HG02588 (cell line): ENCODE data around the gene ALDH1L1.
"Not testable (repeated sequence)": the region's sequence is repeated elsewhere in the genome, so short reads cannot be mapped to it uniquely, and the experiment has no call there.

Source experiments
- ATAC-seq: cut with Tn5 transposase; IDR thresholded peaks from one replicate; pipeline ENCODE4 v1.9.1; 2021; ENCODE audit warnings: mild to moderate bottlenecking, moderate library complexity; ENCODE audit not compliant: unreplicated experiment

ALDH1L1 gene

GRCh38 chr3:126085841-126086240 lies 94.5 kb downstream of the ALDH1L1 start:
- ATAC-seq = no peak

- ATAC-seq = no peak
Measured at GRCh38 chr3:126085276-126085675, 95.1 kb downstream of the ALDH1L1 start.

- ATAC-seq = no peak
Measured at GRCh38 chr3:126084768-126085180, 95.6 kb downstream of the ALDH1L1 start.

GRCh38 chr3:126083913-126084767 lies 96.2 kb downstream of the ALDH1L1 start, which contains the start of gene SLC41A3:
TSS of gene SLC41A3 (minus strand) at chr3:126084124. CDS start at chr3:126068219, 15,905 bp downstream.
- ATAC-seq = peak; percentile 97

GRCh38 chr3:126083511-126083912 lies 96.9 kb downstream of the ALDH1L1 start:
- peak; percentile 43 for ATAC-seq

- no peak for ATAC-seq
Measured at GRCh38 chr3:126083138-126083445, 97.3 kb downstream of the ALDH1L1 start.

GRCh38 chr3:126082362-126083137 lies 97.8 kb downstream of the ALDH1L1 start:
- ATAC-seq = no peak

- no peak for ATAC-seq
Measured at GRCh38 chr3:126081618-126082361, 98.6 kb downstream of the ALDH1L1 start.

GRCh38 chr3:126080970-126081369 lies 99.4 kb downstream of the ALDH1L1 start:
- ATAC-seq = no peak

- no peak for ATAC-seq
Measured at GRCh38 chr3:126078866-126079265, 101.5 kb downstream of the ALDH1L1 start.

GRCh38 chr3:126077754-126078153 lies 102.6 kb downstream of the ALDH1L1 start:
- ATAC-seq = no peak

- no peak for ATAC-seq
Measured at GRCh38 chr3:126076140-126076539, 104.2 kb downstream of the ALDH1L1 start.

- no peak for ATAC-seq
Measured at GRCh38 chr3:126070146-126070545, 110.2 kb downstream of the ALDH1L1 start.

- ATAC-seq = no peak
Measured at GRCh38 chr3:126067959-126068358, 112.4 kb downstream of the ALDH1L1 start.

- ATAC-seq = not testable (repeated sequence)
Measured at GRCh38 chr3:126066676-126067075, 113.7 kb downstream of the ALDH1L1 start.

- ATAC-seq = no peak
Measured at GRCh38 chr3:126065876-126066275, 114.5 kb downstream of the ALDH1L1 start.

- no peak for ATAC-seq
Measured at GRCh38 chr3:126064627-126065258, 115.6 kb downstream of the ALDH1L1 start.

- no peak for ATAC-seq
Measured at GRCh38 chr3:126063358-126063965, 116.9 kb downstream of the ALDH1L1 start.

- ATAC-seq = no peak
Measured at GRCh38 chr3:126061301-126062032, 118.9 kb downstream of the ALDH1L1 start.
